Measurements from ENCODE around the gene NEURL1B.
A peak's percentile ranks its signal among the peaks of the same experiment; 100 is the strongest.

- TF ChIP-seq POLR2A (IDR thresholded peaks at IDR 0.05) = peak in 1 of 4 donors; percentile 19
- TF ChIP-seq CTCF (IDR thresholded peaks at IDR 0.05) = peak in 3 of 6 experiments; percentile 15 to 26 (median 23)
Measured at GRCh38 chr5:172637110-172637580, 3.9 kb upstream of the NEURL1B start.
